Inferior parietal cortex (tissue), 1 donor: ENCODE measurements around the gene SUSD3.

Experiments
- DNase-seq: peaks from one replicate; pipeline ENCODE4 v3.0.0-alpha.2; 2016; ENCODE audit errors: extremely low spot score

SUSD3 gene

DNA sequence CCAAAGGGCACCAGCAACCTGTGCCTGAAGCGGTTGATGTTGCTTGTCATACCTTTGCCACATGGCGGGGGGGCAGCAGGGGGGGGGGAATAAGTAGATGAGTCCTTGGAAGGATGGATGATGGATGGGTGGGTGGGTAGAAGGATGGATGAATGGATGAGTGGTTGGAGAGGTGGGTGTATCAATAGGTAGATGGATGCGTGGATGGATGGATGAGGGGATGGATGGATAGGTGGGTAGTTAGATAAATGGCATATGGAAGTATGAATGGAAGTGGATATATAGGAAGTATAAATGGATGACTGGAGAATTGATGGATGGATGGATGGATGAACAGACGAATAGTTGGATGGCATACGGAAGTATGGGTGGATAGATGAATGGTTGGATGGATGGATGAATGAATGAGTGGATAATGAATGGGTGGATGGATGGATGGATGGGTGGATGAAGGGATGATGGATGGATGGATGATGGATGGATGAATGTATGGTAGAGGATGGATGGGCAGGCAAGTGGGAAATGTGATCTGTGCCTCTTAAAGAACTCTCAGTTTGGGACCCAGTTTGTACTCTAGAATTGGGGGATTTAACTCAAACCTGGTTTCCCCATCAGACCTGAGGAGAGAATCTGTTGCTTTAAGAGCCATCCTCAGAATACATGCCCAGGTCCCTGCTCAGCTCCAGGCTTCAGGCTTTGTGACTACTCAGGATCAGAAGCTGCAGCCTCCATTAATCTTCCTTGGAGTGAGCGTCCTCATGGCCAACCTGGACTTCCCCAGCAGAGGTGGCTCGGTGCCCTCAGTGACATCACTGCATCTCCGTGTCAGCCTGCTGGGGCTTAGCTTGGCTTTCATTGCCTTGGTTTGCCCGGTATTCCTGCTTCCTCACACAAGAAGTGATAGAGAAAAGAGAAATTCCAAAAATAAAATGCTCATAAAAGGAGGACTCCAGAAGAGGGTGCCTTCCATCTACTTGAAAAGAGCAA, 27.6 kb upstream of the SUSD3 start:
- no peak for DNase-seq

DNA sequence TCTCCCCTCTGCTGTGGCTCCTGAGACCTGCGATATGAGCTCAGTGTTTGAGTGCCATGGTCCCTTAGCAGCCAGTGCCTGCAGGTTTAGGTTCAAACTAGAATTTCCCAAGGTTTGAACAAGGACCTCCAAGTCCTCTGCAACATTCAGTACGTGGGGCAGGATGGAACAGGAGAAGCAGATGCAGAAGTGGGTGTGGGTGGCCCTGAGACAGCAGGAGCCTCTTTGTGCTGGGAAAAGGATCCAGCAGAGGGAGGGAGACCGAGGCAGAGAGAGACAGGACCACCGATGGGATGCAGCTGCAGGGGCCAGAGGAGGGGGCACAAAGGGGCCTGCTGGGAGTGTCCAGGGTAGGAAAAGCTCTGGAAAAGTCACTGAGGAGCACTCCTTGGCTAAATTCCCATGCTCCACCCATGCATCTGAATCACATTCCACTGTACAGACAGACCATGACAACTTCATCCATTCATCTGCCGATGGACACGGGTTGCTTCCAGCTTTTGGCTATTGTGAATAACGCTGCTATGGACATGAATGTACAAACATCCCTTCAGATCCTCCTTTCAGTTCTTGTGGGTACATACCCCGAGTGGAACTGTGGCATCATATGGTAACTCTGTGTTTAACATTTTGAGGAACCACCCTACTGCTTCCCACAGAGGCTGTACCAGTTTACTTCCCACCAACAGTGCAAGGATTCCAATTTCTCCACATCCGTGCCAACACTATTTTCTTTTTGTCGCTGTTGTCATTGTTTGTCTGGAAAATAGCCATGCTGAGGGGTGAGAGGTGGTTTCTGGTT, 26.7 kb upstream of the SUSD3 start:
- peak; percentile 24 for DNase-seq

DNA sequence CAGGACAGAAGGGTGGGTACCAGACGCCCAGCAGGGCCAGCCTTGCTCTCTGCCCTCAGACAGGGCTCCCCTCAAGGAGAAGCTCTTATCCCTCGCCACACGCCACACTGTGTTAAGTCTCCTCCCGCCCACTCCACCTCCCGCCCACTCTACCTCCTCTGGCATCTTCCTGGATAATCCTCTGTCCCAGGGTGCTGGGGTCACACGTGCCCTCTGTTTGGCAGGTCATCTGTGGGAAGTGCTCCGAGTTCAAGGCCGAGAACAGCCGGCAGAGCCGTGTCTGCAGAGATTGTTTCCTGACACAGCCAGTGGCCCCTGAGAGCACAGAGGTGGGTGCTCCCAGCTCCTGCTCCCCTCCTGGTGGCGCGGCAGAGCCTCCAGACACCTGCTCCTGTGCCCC, 26.0 kb upstream of the SUSD3 start:
- DNase-seq: no peak

DNA sequence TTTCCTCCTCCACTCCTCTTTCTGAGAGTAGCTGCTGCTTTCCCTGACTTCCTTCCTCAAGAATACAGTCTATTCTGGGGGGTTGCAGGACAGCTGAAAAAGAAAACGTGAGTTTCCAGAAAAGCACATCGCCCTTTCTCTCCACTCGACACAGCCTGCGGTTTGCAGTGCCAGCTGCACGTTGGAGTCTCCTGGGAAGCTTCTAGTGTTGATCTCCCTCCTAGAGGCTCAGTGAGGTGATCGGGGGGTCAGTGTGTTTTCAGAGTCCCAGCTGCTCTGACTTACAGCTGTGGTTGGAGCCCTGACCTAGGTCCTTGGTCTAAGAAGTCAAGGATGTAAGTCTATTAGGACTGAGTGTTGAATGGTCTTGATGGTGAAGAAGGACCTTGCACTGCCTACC, 25.0 kb upstream of the SUSD3 start:
- no peak for DNase-seq

DNA sequence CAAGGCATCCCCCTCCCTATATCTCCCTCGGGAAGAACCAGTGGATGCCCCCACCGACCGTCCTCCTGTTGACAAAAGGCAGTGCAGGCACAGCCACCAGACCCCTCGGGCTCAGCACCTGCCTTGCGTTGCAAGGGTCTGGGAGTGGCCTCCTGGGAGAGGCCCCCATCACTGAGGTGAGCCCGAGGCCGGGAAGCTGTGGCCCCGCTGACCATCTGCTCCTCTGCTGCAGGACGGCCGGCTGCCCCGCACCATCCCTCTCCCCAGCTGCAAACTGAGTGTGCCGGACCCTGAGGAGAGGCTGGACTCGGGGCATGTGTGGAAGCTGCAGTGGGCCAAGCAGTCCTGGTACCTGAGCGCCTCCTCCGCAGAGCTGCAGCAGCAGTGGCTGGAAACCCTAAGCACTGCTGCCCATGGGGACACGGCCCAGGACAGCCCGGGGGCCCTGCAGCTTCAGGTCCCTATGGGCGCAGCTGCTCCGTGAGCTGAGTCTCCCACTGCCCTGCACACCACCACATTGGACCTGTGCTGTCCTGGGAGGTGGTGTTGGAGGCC, 23.3 kb upstream of the SUSD3 start:
- DNase-seq: no peak

DNA sequence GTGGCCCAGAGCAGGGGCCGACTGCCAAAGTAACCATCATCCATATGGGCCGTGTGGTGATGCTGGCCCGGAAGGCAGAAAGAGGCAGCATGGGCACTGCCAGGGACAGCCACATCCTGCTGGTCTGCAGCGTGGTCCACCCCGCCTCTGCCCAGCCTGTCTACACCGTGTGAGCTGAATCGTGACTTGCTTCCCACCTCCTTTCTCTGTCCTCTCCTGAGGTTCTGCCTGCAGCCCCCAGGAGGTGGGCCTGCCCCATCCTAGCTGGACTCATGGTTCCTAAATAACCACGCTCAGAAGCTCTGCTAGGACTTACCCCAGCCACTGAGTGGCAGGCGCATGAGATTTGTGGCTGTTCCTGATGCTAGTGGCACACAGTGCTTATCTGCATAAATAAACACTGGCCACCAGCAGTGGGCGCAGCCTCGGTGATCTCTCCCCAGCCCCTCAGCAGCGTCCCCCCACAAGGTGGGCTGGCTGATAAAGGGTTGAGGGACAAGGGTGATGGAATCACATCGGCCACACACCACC, 22.6 kb upstream of the SUSD3 start:
- DNase-seq: no peak

DNA sequence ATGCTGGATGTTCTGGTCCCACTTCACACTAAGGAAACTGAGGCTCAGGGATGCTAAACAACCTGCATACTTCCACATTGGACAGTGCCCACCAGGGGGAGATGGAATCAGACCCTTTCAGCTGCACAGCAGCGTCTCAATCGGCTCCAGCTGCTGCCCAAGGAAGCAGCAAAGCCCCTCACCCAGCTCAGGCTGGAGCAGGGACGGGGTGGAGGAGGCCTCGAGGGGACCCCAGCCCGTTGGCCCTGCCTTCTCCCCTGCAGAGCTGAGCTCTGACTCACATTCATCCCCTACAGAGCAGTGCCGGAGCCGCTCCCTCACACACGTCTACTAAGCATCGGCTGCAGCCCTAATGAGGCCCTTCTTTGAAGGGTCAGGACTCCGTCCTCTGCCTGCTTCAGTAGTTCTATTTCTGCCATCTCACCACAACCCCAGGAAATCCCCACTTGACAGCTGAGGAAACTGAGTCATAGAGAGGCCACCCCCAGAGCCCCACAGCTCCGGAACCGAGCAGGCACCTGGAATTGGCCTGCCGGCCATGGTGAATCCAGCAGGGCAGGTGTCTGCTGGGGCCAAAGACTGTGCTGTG, 21.5 kb upstream of the SUSD3 start:
- DNase-seq: no peak

DNA sequence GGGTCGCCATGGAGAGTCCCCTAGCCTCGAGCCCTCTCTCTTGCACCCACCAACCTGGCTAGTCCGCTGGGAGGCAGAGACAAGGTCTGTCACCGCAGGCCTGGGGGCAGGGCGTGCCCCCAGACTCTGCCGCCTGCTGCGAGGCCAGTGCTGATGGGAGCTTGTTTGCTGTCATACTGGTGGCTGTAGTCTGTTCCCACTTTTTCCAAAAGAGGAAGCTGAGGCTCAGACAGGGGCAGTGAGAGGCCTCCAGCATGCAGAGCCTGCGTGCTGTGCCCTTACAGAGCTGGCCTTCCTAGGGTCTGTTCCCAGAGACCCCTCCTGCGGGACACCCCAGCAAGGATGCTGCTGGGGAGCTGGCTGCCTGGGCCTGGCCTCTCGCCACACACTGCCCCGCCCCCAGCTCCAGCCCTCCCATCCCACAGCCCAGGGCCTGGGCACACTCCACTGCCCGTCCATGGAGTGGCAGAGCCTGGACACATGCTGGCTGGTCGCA, 21.0 kb upstream of the SUSD3 start:
- DNase-seq: no peak

DNA sequence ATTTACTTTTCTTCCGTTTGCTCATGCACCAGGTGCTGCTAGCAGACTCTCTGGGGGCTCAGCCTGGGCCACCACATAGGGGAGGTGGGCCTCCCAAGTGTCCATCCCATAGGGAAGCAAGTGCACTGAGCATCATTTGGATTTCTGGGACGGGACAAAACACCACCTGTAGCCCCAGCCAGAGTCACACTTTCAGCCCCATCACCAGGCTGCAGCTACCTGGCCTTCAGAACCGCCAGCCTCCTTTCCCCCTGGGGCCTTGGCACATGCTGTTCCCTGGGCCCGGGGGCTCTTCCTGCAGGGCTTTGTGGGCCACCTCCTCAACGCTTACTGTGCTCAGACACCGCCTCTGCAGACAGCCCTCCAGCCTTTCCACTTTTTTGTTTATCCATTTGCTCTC, 19.6 kb upstream of the SUSD3 start:
- no peak for DNase-seq

DNA sequence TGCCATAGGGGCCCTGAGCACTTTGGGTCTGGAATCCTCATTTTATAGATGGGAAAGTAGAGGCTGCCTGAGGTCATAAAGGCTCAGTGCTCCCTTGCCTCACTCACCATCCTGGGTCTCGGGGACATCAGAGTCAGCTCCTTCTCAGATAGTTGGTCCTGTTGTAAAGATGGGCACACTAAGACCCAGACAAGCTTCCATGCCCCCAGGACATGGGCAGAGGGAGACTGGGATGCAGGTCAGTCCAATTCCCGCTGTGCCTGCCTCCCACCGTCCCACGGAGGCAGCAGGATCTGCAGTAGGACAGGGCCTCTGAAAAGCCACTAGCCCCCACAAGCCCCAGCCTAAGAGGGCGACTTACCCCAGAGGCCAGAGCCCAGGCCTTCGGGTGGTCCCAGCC, 19.0 kb upstream of the SUSD3 start:
- no peak for DNase-seq

DNA sequence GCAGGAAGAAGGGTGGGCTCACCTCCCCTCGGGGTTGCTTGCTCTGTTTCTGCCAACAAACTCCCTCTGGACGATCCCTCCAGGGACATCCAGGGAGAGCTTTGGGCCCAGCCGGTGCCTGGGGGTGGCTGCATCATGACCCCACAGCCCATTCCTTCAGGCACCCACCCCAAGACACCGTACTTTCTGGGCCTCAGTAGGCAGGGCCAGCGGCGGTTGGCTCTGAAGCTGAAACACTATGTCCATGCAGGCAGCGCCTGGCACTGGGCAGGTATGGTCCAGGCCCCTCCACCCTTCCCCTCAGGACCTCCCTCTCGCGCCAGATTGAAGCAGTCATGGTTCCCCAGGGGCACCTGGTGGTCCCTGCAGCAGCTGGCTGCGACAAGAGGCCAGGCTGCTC, 18.5 kb upstream of the SUSD3 start:
- no peak for DNase-seq

DNA sequence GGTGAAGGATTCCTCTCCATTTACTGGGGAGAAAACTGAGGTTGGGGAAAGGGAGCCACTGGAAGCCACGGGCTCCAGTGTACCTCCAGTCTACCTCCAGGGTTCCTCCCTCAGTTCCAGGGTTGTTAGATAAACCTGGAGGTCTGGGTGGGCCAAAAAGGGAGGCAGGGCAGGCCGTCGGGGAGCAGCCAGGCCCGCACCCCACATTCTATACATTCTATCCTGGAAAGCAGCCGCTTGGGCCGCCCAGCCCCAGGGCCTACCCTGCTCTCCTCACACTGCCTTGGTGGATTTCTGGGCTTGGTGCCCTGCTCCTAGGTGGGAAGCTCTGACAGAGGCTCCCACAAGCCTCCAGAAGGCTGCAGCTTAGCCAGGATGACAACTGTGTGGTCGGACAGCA, 18.1 kb upstream of the SUSD3 start:
- no peak for DNase-seq

DNA sequence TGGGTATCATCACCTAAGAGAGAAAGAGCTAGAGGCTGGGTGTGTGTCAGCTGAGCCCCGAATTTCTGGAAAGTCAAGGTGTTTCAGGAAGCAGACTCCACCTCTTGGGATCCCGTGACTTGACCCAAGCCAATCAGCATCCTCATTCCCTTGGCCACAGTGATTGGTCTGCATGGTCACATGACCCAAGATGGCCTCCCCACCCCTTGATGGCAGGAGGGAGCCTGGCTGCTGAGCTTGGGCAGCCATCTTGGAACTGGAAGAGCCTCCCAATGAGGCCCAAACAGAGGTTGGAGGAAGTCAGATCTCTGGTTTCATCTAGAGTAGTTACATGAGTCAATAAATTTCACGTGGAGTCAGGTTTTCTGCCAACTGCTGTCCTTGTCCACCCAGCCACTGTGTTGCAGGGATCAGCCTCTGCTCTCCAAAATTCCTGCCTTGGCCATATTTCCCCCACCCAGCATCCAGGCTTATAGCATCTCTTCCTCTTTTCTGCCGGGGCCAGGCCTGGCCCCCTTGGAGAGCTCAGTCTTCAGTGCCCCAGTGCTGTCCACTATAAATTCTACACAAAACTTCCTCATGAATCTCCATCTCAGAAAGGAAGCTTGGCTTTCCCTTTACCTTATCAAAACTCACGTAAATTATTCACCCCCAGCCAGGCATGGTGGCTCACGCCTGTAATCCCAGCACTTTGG, 17.2 kb upstream of the SUSD3 start:
- no peak for DNase-seq

DNA sequence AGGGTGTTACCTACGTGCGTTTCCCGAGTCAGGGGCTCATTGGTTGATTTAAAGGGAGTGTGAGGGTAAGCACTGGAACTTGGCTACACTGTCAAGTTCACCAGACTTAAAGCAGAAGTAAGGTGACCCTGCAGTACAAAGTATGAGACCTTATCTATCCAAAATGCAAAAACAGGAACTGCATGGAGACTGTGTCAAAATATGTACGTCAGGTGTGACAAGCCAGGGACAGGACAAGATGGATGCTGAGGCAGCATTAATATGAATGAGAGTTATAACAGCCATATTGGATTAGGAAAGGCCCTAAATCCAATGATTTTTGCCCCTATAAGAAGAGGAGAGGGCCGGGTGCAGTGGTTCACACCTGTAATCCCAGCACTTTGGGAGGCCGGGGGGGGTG, 15.4 kb upstream of the SUSD3 start:
- DNase-seq: no peak

DNA sequence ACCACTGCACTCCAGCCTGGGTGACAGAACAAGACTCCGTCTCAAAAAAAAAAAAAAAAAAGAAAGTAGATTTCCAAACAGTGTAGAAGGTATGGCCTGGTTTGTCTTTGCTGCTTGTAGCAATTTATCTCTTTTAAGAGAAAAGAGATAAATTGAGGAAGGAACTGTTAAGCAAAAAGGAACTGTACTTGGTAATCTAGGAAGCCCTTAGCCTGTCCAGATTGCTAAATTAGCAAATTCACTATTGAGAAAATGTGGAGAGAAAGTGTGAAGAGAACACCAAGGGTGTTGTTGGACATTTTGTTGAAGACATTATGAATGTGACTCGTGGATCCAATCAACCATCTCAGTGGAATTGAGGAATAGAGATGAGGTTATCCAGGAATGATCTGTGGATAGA, 13.0 kb upstream of the SUSD3 start:
- no peak for DNase-seq

DNA sequence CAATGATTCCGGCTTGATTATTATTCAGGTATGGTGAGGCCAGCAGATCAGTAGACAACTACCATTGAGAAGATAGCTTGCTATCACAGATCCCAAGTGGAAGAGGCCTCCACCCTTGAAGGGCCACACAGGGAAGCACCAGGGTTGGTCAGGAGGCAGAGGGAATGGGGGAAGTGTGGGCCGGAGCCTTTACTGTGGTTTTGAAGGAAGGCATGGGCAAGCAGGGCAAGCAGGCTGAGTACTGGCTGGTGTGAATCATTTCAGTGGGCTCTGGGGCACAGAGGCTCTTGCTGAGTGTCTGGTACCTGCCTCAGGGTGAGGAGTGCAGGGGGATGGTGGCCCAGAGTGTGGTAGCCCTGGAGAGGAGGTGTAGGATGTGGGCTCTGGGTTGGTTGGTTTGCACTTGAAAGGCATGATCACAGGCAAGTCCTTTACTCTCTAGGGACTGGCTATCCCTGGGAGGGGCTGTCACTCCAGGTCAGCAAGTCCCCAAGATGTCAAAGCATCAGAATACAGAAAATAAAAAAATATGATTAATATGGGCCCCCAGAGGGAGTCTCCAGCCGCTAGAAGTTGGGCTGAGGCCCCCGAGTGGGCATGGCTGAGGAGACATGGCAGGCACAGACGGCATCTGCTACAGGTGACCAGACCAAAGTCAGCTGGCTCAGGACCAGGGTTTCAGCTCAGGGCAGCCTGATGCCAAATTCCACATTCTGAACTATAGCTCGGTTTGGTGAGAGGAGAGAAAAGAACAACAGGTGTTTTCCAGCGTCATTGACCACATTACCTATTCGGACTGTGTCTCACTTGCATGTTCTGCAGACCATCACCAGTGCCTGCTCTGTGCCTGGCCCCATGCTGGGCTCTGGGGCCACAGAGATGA, 9.7 kb upstream of the SUSD3 start:
- no peak for DNase-seq

DNA sequence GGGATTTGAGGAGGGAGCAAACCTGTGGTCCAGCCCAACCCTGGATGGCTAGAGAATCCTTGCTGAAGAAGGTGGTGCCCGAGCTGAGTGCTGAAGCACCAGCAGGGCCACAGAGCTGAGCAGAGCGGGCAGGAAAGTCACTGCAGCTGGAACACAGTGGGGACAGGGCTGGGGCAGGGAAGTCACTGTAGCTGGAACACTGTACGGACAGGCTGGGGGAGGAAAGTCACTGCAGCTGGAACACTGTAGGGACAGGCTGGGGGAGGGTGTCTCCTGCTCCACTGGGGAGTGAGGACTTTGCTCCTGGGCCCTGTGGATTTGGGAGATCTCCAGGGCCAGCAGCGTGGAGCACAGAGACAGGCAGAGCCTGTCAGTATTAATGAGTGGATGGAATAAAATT, 9.0 kb upstream of the SUSD3 start:
- DNase-seq: no peak

DNA sequence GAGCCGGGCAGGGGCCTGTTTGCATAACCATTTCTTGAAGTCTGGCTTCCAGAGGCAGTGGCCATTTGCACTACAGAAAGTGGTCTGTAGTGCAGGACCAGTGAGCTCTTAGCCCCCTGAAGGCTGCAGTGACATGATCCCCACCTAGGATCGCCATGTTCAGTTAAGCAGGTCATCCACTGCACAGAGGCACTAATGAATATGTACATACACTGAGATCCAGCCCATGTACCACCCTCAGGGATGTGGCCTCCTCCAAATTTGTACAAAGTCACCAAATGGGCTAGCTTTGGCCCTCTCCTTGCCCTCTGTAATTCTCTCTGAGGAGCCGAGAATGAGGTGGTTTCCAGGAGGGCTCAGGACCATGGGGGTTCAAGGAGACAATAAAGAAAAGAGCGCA, 8.3 kb upstream of the SUSD3 start:
- DNase-seq: no peak

DNA sequence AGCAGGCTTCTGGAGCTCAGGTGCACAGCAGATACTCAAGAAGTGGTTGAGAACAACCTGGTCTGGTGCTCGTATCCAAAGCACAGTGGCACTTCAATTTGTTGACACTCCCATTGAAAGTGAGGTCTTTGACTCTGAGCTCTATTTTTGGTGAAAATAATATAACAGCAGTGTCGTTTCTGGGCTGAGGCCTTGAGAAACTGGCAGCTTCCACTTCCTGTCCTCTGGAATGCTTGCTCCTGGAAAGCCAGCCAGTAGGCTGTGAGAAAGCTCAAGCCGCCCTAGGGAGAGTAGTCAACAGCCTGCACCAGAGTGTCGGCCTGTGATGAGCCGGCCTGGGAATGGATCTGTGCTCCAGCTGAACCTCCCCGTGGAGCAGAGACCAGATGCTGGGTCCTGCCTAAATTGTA, 6.8 kb upstream of the SUSD3 start:
- no peak for DNase-seq
